ENCODE measurements around the gene GRK2. TPM values are rescaled to one million over a fixed set of nuclear protein-coding genes. Genes with fewer than 3 reads are reported as not detected.

Gene GRK2
- total RNA-seq, 1 donor from 2014 or later: 53.1 TPM

GRCh38 chr11:67281552-67282150 is 15.4 kb downstream of the GRK2 start:
- H3K36me3 Mint-ChIP-seq: no peaks in the 10 kb centered on the region
- H3K9me3 Mint-ChIP-seq: no peaks in the 10 kb centered on the region
- no peak for TF ChIP-seq CTCF (conservative IDR thresholded peaks at IDR 0.05)
- no peaks in the 10 kb centered on the region for H3K4me1 Mint-ChIP-seq (ENCODE audit: unreplicated experiment)
- no peak overlapping the region for H3K27ac Mint-ChIP-seq
- no peak for DNase-seq (ENCODE audit: extremely low spot score, unreplicated experiment)
- no peak overlapping the region for H3K4me3 Mint-ChIP-seq
- no peaks in the 10 kb centered on the region for H3K27me3 Mint-ChIP-seq

- no peak for DNase-seq (ENCODE audit: extremely low spot score, unreplicated experiment)
- TF ChIP-seq CTCF (conservative IDR thresholded peaks at IDR 0.05): no peak
- Mint-ChIP-seq H3K4me1 (ENCODE audit: unreplicated experiment) (peaks cover 3% of the 10 kb centered on the region), H3K27ac (no peak overlapping the region), H3K4me3 (no peak overlapping the region), H3K36me3 (no peaks in the 10 kb centered on the region), H3K27me3 (no peaks in the 10 kb centered on the region), H3K9me3 (no peaks in the 10 kb centered on the region)
Observed at GRCh38 chr11:67282155-67282875, 16.0 kb downstream of the GRK2 start.

- H3K36me3 Mint-ChIP-seq: no peaks in the 10 kb centered on the region
- peaks cover 9% of the 10 kb centered on the region for H3K4me1 Mint-ChIP-seq (ENCODE audit: unreplicated experiment)
- no peak overlapping the region for H3K4me3 Mint-ChIP-seq
- no peak for TF ChIP-seq CTCF (conservative IDR thresholded peaks at IDR 0.05)
- DNase-seq (ENCODE audit: extremely low spot score, unreplicated experiment): no peak
- H3K9me3 Mint-ChIP-seq: no peaks in the 10 kb centered on the region
- H3K27me3 Mint-ChIP-seq: no peaks in the 10 kb centered on the region
- no peak overlapping the region for H3K27ac Mint-ChIP-seq
Observed at GRCh38 chr11:67282876-67283371, 16.7 kb downstream of the GRK2 start.

DNA sequence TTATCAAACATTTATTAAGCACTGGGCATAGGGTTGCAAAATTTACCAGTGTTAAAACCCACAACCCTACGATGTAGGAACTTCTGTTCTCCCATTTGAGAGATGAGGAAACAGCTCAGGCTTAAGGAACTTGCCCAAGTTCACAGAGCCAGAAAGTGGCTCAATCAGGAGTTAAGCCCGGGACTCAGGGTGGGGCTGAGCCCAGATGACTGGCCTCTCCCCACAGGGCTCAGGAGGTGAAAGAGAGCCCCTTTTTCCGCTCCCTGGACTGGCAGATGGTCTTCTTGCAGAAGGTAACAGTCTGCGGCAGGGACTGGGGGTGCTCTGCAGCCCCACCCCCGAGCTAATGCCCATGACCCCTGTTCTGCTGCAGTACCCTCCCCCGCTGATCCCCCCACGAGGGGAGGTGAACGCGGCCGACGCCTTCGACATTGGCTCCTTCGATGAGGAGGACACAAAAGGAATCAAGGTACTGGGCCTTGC is 17.2 kb downstream of the GRK2 start:
- H3K4me1 Mint-ChIP-seq (ENCODE audit: unreplicated experiment): peaks cover 11% of the 10 kb centered on the region
- H3K27me3 Mint-ChIP-seq: no peaks in the 10 kb centered on the region
- no peak overlapping the region for H3K27ac Mint-ChIP-seq
- no peak for TF ChIP-seq CTCF (conservative IDR thresholded peaks at IDR 0.05)
- no peaks in the 10 kb centered on the region for H3K36me3 Mint-ChIP-seq
- no peak overlapping the region for H3K4me3 Mint-ChIP-seq
- H3K9me3 Mint-ChIP-seq: no peaks in the 10 kb centered on the region
- no peak for DNase-seq (ENCODE audit: extremely low spot score, unreplicated experiment)

DNA sequence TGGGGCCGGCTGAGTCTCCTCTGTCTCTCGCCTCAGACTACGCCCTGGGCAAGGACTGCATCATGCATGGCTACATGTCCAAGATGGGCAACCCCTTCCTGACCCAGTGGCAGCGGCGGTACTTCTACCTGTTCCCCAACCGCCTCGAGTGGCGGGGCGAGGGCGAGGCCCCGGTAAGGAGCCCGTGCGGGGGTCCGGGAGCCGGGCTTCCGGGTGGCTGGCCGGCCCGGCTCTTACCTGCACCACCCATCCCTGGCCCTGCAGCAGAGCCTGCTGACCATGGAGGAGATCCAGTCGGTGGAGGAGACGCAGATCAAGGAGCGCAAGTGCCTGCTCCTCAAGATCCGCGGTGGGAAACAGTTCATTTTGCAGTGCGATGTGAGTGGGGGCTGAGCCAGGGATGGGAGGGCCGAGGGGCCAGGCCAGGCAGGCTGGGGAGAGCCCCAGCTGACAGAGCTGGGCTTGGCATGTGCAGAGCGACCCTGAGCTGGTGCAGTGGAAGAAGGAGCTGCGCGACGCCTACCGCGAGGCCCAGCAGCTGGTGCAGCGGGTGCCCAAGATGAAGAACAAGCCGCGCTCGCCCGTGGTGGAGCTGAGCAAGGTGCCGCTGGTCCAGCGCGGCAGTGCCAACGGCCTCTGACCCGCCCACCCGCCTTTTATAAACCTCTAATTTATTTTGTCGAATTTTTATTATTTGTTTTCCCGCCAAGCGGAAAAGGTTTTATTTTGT is 18.7 kb downstream of the GRK2 start:
- TF ChIP-seq CTCF (conservative IDR thresholded peaks at IDR 0.05): no peak

More for the DNA sequence above, 18.7 kb downstream of the GRK2 start:
- no peak overlapping the region for H3K4me3 Mint-ChIP-seq
- peaks cover 11% of the 10 kb centered on the region for H3K4me1 Mint-ChIP-seq (ENCODE audit: unreplicated experiment)
- no peaks in the 10 kb centered on the region for H3K9me3 Mint-ChIP-seq
- H3K36me3 Mint-ChIP-seq: no peaks in the 10 kb centered on the region
- H3K27ac Mint-ChIP-seq: no peak overlapping the region
- DNase-seq (ENCODE audit: extremely low spot score, unreplicated experiment): no peak
- H3K27me3 Mint-ChIP-seq: no peaks in the 10 kb centered on the region
